ENCODE measurements around the gene ERFL. TPM values are rescaled to one million over a fixed set of nuclear protein-coding genes. Genes with fewer than 3 reads are reported as not detected.
"Not testable (repeated sequence)": the region's sequence is repeated elsewhere in the genome, so short reads cannot be mapped to it uniquely, and the experiment has no call there.

The ERFL gene
- total RNA-seq, 2 experiments from 2014 or later, result 1.6 to 6.8 TPM

DNA sequence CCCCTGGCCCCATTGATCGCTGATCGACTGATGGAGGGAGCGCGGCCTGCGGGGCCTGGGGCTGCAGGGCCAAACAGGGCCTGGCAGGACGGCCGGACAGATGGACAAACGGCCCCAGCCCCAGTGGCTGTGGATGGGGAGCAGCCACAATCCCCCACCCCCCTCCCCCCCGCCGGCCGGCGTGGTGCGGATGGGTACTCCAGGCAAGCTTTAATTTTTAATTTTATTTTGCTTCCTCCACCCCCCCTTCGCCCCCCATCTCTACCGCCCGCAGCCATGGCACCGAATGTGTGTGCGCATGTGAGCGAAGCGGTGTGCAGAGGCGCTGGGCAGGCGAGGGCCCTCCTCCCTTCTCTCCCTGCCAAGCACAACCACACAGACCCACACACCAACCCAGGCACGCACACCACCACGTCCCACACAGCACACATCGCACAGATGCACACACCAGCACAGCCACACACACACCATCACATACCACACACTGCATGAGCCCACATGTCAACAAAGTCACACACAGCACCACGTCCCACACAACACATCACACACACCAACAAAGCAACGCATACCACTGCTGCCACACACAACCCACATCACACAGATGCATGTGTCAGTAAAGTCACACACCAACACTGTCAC, 12.4 kb downstream of the ERFL start:
- Histone ChIP-seq H3K4me1 (ENCODE audit: insufficient read depth, low read length, poor library complexity, severe bottlenecking) (peaks cover 14% of the 10 kb centered on the region), H4K20me1 (ENCODE audit: insufficient read depth, low read length) (no peaks in the 10 kb centered on the region), H3K27ac (ENCODE audit: low read depth, low read length, poor library complexity, severe bottlenecking) (no peak overlapping the region), H3K79me2 (ENCODE audit: insufficient read depth, low read depth, low read length) (no peaks in the 10 kb centered on the region), H2AFZ (ENCODE audit: low read length) (no peak overlapping the region), H3K9me3 (ENCODE audit: low read length) (no peaks in the 10 kb centered on the region), H3K4me3 (ENCODE audit: low read depth, low read length, poor library complexity, severe bottlenecking) (no peak overlapping the region), H3K36me3 (ENCODE audit: insufficient read depth, low read length) (no peaks in the 10 kb centered on the region), H3K4me2 (ENCODE audit: low read length) (no peak overlapping the region), H3K9me2 (ENCODE audit: insufficient read depth, low read length) (no peaks in the 10 kb centered on the region)
- POLR2A ChIA-PET, result no interaction called here
- CTCF ChIA-PET (ENCODE audit: unreplicated experiment), result no interaction called here
- BruUV-seq (replicated peaks), result no TSS peak
- intact Hi-C loops (cut with micrococcal nuclease; ENCODE audit: unreplicated experiment), result no loop called here
- TF ChIP-seq EZH2phosphoT487 (IDR thresholded peaks at IDR 0.05; ENCODE audit: borderline replicate concordance, low read depth, low read length), result no peak
- TF ChIP-seq, protein P1, sequence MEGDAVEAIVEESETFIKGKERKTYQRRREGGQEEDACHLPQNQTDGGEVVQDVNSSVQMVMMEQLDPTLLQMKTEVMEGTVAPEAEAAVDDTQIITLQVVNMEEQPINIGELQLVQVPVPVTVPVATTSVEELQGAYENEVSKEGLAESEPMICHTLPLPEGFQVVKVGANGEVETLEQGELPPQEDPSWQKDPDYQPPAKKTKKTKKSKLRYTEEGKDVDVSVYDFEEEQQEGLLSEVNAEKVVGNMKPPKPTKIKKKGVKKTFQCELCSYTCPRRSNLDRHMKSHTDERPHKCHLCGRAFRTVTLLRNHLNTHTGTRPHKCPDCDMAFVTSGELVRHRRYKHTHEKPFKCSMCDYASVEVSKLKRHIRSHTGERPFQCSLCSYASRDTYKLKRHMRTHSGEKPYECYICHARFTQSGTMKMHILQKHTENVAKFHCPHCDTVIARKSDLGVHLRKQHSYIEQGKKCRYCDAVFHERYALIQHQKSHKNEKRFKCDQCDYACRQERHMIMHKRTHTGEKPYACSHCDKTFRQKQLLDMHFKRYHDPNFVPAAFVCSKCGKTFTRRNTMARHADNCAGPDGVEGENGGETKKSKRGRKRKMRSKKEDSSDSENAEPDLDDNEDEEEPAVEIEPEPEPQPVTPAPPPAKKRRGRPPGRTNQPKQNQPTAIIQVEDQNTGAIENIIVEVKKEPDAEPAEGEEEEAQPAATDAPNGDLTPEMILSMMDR (conservative IDR thresholded peaks at IDR 0.05; ENCODE audit: low read length), result no peak
- no peak for DNase-seq (ENCODE audit: low spot score)

DNA sequence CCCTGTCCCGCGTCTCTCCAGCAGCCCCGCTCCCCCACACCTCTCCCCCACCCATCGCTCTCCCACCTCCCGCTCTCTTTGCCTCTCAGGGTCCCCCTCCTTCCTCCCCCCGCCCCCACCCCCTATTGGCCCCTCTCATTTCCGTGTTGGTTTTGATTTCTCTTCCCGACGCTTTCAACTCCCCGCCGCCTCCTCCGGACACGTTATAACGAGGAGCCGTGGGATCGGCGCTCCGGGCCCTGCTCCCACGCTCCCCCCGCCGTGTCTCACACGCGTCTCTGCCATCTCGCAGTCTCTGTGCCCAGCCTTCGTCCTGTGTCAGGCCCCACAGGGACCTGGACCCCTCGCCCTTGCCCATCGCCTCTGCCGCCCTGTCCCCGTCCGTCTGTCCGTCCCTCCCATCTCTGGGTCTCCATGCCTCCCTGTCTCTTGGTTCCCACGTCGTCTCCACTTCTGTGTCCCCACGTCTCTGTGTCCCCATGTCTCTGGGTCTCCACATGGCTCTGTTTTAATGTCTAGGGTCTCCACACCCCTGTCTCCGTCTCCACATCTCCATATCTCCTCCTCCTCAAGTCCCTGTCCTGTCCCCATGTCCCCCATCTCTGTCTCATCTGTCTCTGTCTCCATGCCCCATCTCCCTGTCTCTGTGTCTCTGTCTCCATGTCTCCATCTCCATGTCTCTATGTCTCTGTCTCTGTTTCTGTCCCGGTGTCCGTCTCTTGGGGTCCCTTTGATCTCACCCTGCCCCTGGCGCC, 13.1 kb downstream of the ERFL start:
- H3K4me3 ChIP-seq (ENCODE audit: low read depth, low read length, poor library complexity, severe bottlenecking), result no peak overlapping the region
- no peaks in the 10 kb centered on the region; the same call in 1 of the 2 replicates for H3K36me3 ChIP-seq (ENCODE audit: insufficient read depth, low read length)
- no TSS peak for BruUV-seq (replicated peaks)
- H4K20me1 ChIP-seq (ENCODE audit: insufficient read depth, low read length), result no peaks in the 10 kb centered on the region
- ChIA-PET CTCF (ENCODE audit: unreplicated experiment) (no interaction called here), POLR2A (no interaction called here)
- H2AFZ ChIP-seq (ENCODE audit: low read length), result no peak overlapping the region
- H3K27ac ChIP-seq (ENCODE audit: low read depth, low read length, poor library complexity, severe bottlenecking), result no peak overlapping the region
- DNase-seq (ENCODE audit: low spot score), result no peak
- H3K4me1 ChIP-seq (ENCODE audit: insufficient read depth, low read length, poor library complexity, severe bottlenecking), result peaks cover 13% of the 10 kb centered on the region
- no peak overlapping the region for H3K4me2 ChIP-seq (ENCODE audit: low read length)
- H3K79me2 ChIP-seq (ENCODE audit: insufficient read depth, low read depth, low read length), result no peaks in the 10 kb centered on the region
- no peak for TF ChIP-seq EZH2phosphoT487 (IDR thresholded peaks at IDR 0.05; ENCODE audit: borderline replicate concordance, low read depth, low read length)
- TF ChIP-seq, protein P1 (conservative IDR thresholded peaks at IDR 0.05; ENCODE audit: low read length), result no peak
- no peaks in the 10 kb centered on the region for H3K9me3 ChIP-seq (ENCODE audit: low read length)
- intact Hi-C loops (cut with micrococcal nuclease; ENCODE audit: unreplicated experiment), result no loop called here
- H3K9me2 ChIP-seq (ENCODE audit: insufficient read depth, low read length), result no peaks in the 10 kb centered on the region

DNA sequence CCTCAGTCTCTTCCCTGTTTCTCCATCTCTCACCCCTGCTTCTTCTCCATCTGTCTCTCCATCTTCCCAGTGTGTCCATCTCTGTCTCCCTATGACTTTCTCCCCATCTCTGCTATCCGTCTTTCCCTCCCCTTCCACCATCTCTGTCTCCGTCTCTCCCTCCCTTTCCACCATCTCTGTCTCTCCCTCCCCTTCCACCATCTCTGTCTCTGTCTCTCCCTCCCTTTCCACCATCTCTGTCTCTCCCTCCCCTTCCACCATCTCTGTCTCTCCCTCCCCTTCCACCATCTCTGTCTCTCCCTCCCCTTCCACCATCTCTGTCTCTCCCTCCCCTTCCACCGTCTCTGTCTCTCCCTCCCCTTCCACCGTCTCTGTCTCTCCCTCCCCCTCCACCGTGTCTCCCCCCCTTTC, 13.8 kb downstream of the ERFL start:
- POLR2A ChIA-PET; H3K4me3 ChIP-seq (ENCODE audit: low read depth, low read length, poor library complexity, severe bottlenecking); BruUV-seq (replicated peaks); CTCF ChIA-PET (ENCODE audit: unreplicated experiment); H3K4me2 ChIP-seq (ENCODE audit: low read length); H3K36me3 ChIP-seq (ENCODE audit: insufficient read depth, low read length); H3K9me2 ChIP-seq (ENCODE audit: insufficient read depth, low read length); intact Hi-C loops (cut with micrococcal nuclease; ENCODE audit: unreplicated experiment); H4K20me1 ChIP-seq (ENCODE audit: insufficient read depth, low read length); H2AFZ ChIP-seq (ENCODE audit: low read length); H3K27ac ChIP-seq (ENCODE audit: low read depth, low read length, poor library complexity, severe bottlenecking); H3K79me2 ChIP-seq (ENCODE audit: insufficient read depth, low read depth, low read length); H3K9me3 ChIP-seq (ENCODE audit: low read length); DNase-seq (ENCODE audit: low spot score): not testable (repeated sequence)
- peaks cover 13% of the 10 kb centered on the region for H3K4me1 ChIP-seq (ENCODE audit: insufficient read depth, low read length, poor library complexity, severe bottlenecking)

Measured in OCI-LY7 (cell line).